Activated T-cell treated with anti-CD3 and anti-CD28 coated beads for 24 hours (primary cell): ENCODE data around the gene FADS2.

Experiments used
- DNase-seq: peaks from one replicate; pipeline ENCODE4 v3.0.0-alpha.2; 2020; ENCODE audit warnings: low read depth

FADS2 gene

DNA sequence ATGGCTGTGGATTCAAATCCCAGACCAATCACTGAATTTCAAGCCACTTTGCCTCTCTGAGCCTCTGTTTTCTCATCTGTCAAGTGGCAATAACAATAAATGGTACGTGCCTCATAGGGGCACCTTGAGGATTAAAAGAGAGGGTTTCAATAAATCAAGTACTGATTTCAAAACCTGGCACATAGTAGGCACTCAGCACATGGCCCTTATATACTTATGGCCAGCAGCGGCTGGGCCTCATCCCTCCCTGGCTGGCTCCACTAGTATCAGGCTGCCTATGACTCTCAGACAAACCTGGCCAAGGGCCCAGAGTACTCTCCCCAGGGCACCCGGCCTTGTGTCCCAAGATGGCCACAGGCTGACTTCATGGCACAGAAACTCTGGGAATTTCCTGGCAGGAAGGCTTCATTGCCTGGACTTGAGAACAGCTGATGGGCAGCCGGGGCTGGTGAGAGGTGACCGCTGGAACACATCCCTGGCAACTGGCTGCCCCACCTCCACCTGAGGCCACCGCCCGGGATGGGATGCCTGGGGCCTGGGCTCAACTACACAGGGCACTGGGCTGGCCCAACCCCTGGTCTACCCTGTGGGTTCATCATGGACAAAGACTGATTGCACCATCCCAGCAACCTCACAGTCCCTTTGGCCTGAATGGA, 59.9 kb downstream of the FADS2 start:
- no peak for DNase-seq

GRCh38 chr11:61888590-61888989, 60.5 kb downstream of the FADS2 start:
- no peak for DNase-seq

- no peak for DNase-seq
Observed at GRCh38 chr11:61889831-61890230, 61.7 kb downstream of the FADS2 start.

- DNase-seq, result no peak
Observed at GRCh38 chr11:61890529-61891330, 62.6 kb downstream of the FADS2 start.

DNA sequence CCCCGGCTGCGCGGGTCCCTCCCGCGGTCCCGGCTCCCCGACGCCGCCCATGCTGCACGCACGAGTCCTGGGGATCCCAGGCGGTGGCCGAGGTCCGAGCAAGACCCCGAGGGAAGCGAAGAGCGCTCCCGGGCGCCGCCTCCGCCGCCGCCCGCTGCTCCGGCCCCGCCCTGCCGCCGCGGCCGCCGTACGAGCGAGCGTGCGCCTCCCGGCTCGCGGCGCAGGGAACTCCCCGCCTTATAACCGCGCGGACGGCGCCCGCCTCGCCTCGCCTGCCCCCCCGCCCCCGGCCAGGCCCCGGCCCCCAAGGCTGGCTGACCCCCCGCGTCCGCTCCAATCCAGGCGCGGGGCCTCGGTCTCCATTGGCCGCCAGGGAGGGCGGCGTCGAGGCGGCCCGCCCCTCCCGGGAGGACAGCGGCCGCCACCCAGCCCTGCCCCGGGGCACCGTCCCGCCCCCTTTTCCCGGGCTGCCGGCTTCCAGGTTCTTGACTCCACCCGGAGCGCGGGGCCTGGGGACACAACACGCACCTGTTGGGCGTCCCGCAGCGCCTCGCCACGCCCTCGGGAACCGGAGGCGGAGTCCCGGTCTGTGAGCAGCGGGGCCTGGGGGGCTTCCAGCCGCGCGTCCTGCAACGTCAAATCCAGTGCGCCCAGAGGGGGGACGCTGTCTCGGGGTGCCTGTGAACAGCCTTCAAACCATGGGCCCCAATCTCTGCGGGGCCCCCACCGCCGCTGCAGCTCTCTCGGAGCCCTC, 63.4 kb downstream of the FADS2 start, which contains the start of gene FADS3:
Gene FADS3, minus strand, starts transcription at position 215 of the 754 bp plus-strand sequence. Its CDS starts 164 bp downstream, at position 51.
- peak; percentile 35 for DNase-seq

DNA sequence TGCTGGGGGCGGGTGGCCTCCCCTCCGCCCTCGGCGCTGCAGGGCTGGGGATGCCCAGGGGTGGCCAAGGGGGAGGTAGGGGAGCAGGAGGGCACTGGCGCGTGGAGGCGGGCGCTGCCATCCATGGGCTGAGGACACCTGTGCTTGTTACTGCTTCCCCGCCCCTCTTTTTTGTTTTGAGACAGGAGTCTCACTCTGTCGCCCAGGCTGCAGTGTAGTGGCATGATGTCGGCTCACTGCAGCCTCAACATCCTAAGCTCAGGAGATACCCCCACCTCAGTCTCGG, 63.9 kb downstream of the FADS2 start:
- DNase-seq, result no peak

DNA sequence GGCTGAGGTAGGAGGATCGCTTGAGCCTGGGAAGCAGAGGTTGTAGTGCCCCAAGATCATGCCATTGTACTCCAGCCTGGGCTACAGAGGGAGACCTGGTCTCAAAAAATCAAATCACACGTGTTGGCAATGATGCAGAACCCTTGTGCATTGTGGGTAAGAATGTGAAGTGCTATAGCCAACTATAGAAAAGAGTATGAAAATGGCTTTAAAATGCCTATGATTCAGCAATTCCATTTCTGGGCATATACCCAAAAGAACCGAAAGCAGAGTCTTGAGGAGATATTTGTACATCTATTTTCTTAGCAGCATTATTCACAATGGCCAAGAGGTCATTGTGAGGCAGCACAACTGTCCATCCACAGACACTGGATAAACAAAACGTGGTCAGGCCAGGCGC, 65.9 kb downstream of the FADS2 start:
- DNase-seq, result no peak

- DNase-seq, result no peak
Observed at GRCh38 chr11:61895046-61895717, 67.1 kb downstream of the FADS2 start.

- DNase-seq, result no peak
Observed at GRCh38 chr11:61895718-61896059, 67.6 kb downstream of the FADS2 start.

GRCh38 chr11:61896665-61897386, 68.7 kb downstream of the FADS2 start:
- DNase-seq, result no peak

DNA sequence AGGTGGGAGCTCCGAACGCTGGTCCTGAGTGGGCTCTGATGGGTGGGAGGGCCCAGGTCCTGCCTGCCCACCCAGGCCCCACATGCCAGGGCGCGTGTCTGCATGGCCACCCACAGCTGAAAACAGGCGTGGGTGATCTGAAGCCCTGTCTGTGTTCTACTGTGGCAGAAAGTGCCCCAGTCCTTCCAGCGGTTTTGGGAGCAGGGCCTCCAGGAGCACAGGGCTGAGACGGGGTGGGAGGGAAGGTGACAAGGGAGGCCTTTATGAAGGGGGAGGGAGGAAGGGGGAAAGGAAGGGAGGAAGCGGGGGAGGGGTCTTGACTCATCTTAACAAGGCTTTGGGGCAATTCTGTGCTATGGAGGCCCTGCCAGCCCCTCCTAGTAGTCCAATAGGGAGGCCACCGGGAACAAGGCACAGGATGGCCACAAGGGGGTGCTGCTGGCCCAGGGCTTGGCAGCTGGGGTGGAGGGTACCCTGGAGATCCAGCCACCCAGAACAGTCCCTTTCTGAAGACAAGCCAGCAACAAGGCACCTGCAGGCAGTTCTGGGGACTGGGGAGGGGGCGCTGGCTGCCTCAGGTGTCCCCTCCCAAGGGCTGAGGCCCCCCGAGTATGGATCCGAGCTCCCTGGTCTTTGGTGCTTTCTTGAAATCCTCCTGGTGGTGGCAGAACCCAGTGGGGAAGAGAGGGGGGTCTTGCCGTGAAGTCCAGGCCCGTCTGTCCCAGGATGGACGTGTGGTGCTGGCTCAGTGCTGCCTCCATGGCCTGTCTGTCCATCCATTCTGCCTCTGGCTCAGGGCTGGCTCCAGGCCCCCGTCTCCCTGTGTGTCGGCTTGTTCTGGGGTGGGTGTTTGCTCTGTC, 69.5 kb downstream of the FADS2 start:
- DNase-seq, result peak; percentile 64

- no peak for DNase-seq
Observed at GRCh38 chr11:61898247-61898582, 70.1 kb downstream of the FADS2 start.

DNA sequence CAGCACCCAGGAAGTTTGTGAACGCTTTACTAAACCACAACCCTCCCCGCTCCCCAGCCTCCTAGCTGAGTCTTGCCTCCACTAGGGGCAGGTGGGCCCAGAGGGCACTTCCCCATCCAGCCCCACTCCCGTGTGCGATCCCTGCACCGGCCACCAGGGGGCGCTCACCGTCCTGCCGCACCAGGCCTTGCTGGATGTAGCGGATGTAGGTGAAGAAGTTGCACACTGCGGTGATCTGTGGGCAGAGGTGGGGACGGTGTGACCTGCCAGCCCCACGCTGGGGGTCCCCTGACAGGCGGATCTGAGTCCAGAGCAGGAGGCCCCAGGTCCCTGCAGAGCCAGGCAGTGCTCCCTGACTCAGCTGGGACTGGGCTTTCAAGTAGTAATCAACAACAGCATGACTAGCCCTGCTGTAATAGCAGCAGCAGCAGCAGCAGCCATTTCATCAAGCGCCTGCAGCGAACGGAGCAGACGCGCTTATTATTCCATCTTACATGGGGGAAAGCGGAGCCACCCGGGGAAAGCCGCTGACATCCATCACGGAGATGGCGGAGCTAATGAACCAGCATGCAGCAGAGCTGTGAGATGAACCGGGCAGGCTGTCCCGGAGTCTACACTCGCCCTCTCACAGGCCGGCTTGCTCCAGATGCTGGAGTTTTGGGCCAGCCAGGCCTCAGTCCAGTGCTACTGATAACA, 71.2 kb downstream of the FADS2 start:
- peak; percentile 87 for DNase-seq

- no peak for DNase-seq
Observed at GRCh38 chr11:61900251-61900650, 72.2 kb downstream of the FADS2 start.

- no peak for DNase-seq
Observed at GRCh38 chr11:61901397-61901796, 73.3 kb downstream of the FADS2 start.

- DNase-seq, result no peak
Observed at GRCh38 chr11:61902313-61902712, 74.2 kb downstream of the FADS2 start.

DNA sequence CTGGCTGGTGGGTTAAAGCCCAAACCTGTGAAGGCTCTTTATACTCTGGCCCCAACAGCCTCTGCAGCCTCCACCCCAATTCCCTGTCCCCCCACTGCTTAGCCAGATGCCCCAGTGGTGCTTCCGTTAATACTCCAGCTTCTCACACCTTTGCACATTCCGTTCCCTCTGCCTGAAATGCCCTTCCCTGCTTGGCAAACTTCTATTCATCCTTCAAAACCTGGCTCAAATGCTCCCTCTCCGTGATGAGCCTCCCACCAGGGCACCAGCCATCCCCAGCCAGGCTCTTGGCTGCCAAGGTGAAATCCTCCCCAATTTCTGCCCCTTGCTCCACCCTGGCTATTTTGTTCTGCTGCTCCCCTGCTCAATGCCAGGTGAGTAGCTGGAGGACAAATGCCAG, 75.7 kb downstream of the FADS2 start:
- DNase-seq, result no peak

DNA sequence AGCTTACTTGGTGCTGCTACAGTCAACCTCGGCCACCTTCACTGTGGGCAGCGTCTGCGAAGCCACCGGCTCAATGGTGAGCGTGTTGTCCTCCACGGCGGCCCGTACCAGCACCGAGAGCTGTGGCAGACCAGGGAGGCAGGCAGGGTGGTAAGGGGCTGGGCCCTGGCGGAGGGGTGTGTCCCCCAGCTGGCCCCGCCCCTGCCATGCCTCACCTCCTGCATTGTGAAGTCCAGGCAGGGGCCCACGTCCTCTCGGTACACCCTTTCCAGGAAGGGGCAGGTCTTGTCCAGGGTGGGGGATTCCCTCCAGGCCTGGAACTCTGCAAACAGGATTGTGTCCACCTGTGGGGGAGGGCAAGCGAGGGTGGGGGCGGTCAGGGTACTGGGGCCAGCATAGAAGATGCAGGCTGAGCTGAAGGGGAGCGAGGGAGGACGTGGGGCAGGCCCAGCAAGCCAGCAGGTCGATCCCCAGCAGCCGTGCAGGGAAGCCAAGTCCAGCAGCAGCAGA, 76.5 kb downstream of the FADS2 start:
- DNase-seq, result no peak

DNA sequence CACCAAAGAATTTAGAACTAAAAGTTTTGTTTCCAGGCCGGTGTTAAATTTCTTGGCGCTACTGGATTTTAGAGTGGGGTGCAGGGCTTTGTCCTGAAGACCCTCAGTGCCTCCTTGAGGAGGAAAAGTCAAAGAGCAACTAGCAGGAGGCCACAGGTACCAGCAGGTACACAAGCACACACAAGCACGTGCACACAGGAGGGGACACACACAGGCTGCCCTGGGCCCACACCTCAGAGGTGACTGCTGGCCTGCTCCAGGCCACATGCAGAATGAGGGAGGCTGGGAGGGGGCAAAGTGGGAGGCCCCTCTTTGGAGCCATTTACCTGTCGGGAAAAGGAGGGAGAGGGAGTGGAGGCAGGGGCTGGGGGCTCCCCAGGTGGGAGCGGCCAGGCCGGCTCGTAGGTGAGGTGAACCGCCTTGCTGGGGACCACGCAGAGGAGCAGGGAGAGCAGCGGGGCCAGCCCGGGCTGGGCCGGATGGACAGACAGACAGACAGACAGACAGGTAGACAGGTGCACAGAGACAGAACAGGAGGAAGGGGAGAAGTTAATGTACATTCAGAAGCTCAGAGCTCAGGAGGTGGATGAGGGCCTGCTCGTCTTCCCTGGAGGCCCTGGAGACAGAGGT, 77.1 kb downstream of the FADS2 start:
- DNase-seq, result no peak
